IMR-90 (cell line): ENCODE results near the gene MTCH2. TPM values are rescaled to one million over a fixed set of nuclear protein-coding genes. Genes with fewer than 3 reads are reported as not detected.

Source experiments
- ATAC-seq: fragments of 200-7000 bp; cut with Tn5 transposase; 2 replicates; pipeline ENCODE4 v1.9.1; 2020; ENCODE audit warnings: low read depth, mild to moderate bottlenecking, moderate library complexity
- BruUV-seq: library from RNA; stranded (reverse); fragments of 400-500 nt; replicated peaks from 2 replicates; lab custom pipeline; 2021; lab: Mats Ljungman, UMichigan
- CTCF ChIA-PET: fragments of 300-600 bp; formaldehyde crosslinking; extraction: SDS; loops from one replicate; lab custom pipeline; 2021; ENCODE audit warnings: antibody characterized with exemption; lab: Yijun Ruan, JAX
- POLR2A ChIA-PET: fragments of 300-600 bp; sonication (Branson Sonifier 250); formaldehyde crosslinking; loops from one replicate; lab custom pipeline; 2022; ENCODE audit warnings: antibody characterized with exemption; ENCODE audit not compliant: unreplicated experiment; lab: Charles Lee
- DNase-seq: peaks from one replicate; pipeline ENCODE4 v3.0.0; 2013
- H2AFZ ChIP-seq: replicated peaks from 2 replicates; pipeline ENCODE3; 2013; ENCODE audit warnings: low read length, mild to moderate bottlenecking; ENCODE audit not compliant: poor library complexity
- H2AK5ac ChIP-seq: 2 replicates; pipeline ENCODE4 v1.6.1; 2013; ENCODE audit warnings: low read depth, low read length, inconsistent platforms
- H2AK9ac ChIP-seq: replicated peaks from 2 replicates; pipeline ENCODE3; 2013; ENCODE audit warnings: mild to moderate bottlenecking, low read depth, low read length, moderate library complexity; ENCODE audit not compliant: poor library complexity
- H2BK120ac ChIP-seq: 2 replicates; pipeline ENCODE4 v1.6.1; 2013; ENCODE audit warnings: low read depth, low read length, inconsistent platforms
- H2BK15ac ChIP-seq: 3 replicates; pipeline ENCODE4 v1.6.1; 2013; ENCODE audit warnings: low read depth, low read length, inconsistent platforms
- H2BK20ac ChIP-seq: 2 replicates; pipeline ENCODE4 v1.6.1; 2013; ENCODE audit warnings: low read depth, mild to moderate bottlenecking, inconsistent platforms, low read length, moderate library complexity
- H2BK5ac ChIP-seq: 2 replicates; pipeline ENCODE4 v1.6.1; 2013; ENCODE audit warnings: mild to moderate bottlenecking, low read depth, low read length, inconsistent platforms; ENCODE audit not compliant: poor library complexity, severe bottlenecking
- H3K14ac ChIP-seq: replicated peaks from 2 replicates; pipeline ENCODE4 v1.6.1; 2013; ENCODE audit warnings: low read depth, low read length, inconsistent platforms
- H3K18ac ChIP-seq: 2 replicates; pipeline ENCODE4 v1.6.1; 2013; ENCODE audit warnings: low read depth, low read length, control low read depth
- H3K23ac ChIP-seq: 2 replicates; pipeline ENCODE4 v1.6.1; 2013; ENCODE audit warnings: low read depth, low read length, inconsistent platforms
- H3K27ac ChIP-seq: 2 replicates; pipeline ENCODE4 v1.5.1; 2013; ENCODE audit warnings: mild to moderate bottlenecking, control low read depth, low read length; ENCODE audit not compliant: insufficient read depth
- H3K27me3 ChIP-seq: 2 replicates; pipeline ENCODE4 v1.6.1; 2013; ENCODE audit warnings: low read length; ENCODE audit not compliant: control insufficient read depth, insufficient read depth
- H3K36me3 ChIP-seq: 2 replicates; pipeline ENCODE4 v1.6.1; 2013; ENCODE audit warnings: low read length, mixed read lengths; ENCODE audit not compliant: control insufficient read depth, insufficient read depth
- H3K4ac ChIP-seq: 2 replicates; pipeline ENCODE4 v1.6.1; 2013; ENCODE audit warnings: low read depth, low read length, inconsistent platforms
- H3K4me1 ChIP-seq: 2 replicates; pipeline ENCODE4 v1.6.1; 2013; ENCODE audit warnings: low read length, mixed read lengths; ENCODE audit not compliant: control insufficient read depth, insufficient read depth
- H3K4me2 ChIP-seq: 2 replicates; pipeline ENCODE4 v1.6.1; 2013; ENCODE audit warnings: low read depth, mild to moderate bottlenecking, control low read depth, low read length, moderate library complexity
- H3K4me3 ChIP-seq: 2 replicates; pipeline ENCODE4 v1.5.1; 2013; ENCODE audit warnings: low read depth, mild to moderate bottlenecking, control low read depth, low read length, moderate library complexity; ENCODE audit not compliant: insufficient read depth
- H3K56ac ChIP-seq: 2 replicates; pipeline ENCODE4 v1.6.1; 2013; ENCODE audit warnings: low read length, inconsistent platforms; ENCODE audit not compliant: insufficient read depth; ENCODE audit errors: extremely low read depth
- H3K79me1 ChIP-seq, 2 experiments: 2 replicates each; pipeline ENCODE4 v1.6.1; 2013; ENCODE audit warnings: low read length in 2 of 2, inconsistent platforms in 1 of 2, low read depth in 1 of 2
- H3K9ac ChIP-seq: 2 replicates; pipeline ENCODE4 v1.6.1; 2013; ENCODE audit warnings: low read depth, low read length, control low read depth
- H3K9me1 ChIP-seq: 2 replicates; pipeline ENCODE4 v1.6.1; 2013; ENCODE audit warnings: low read length, inconsistent platforms; ENCODE audit not compliant: insufficient read depth
- H3K9me3 ChIP-seq: 2 replicates; pipeline ENCODE4 v1.6.1; 2013; ENCODE audit warnings: low read length; ENCODE audit not compliant: control insufficient read depth, insufficient read depth
- H4K20me1 ChIP-seq: 2 replicates; pipeline ENCODE4 v1.6.1; 2013; ENCODE audit warnings: low read length, inconsistent platforms; ENCODE audit not compliant: insufficient read depth
- H4K5ac ChIP-seq: 2 replicates; pipeline ENCODE4 v1.6.1; 2013; ENCODE audit warnings: mild to moderate bottlenecking, low read depth, low read length, control low read depth
- H4K8ac ChIP-seq, 2 experiments: 2 replicates each; pipeline ENCODE4 v1.6.1; 2013; ENCODE audit warnings: low read depth in 2 of 2, low read length in 2 of 2, control low read depth in 1 of 2, inconsistent platforms in 1 of 2
- H4K91ac ChIP-seq: 2 replicates; pipeline ENCODE4 v1.6.1; 2013; ENCODE audit warnings: low read depth, low read length, inconsistent platforms; ENCODE audit not compliant: insufficient read depth
- BHLHE40 ChIP-seq: fragments of 150-350 bp; IDR thresholded peaks from 2 replicates; pipeline ENCODE4 v1.6.1; 2016; ENCODE audit warnings: mild to moderate bottlenecking, low read depth, low read length
- CEBPB ChIP-seq: IDR thresholded peaks from 2 replicates; pipeline ENCODE4 v1.6.1; 2012; ENCODE audit warnings: low read depth, low read length, improper control_type of control experiment
- CHD1 ChIP-seq: IDR thresholded peaks from 2 replicates; pipeline ENCODE4 v1.6.1; 2012; ENCODE audit warnings: low read depth, low read length, improper control_type of control experiment
- FOS ChIP-seq: fragments of 150-350 bp; IDR thresholded peaks from 2 replicates; pipeline ENCODE4 v1.6.1; 2016; ENCODE audit warnings: low read depth, low read length
- MAFK ChIP-seq: IDR thresholded peaks from 2 replicates; pipeline ENCODE4 v1.6.1; 2012; ENCODE audit warnings: low read depth, low read length, improper control_type of control experiment
- MAZ ChIP-seq: IDR thresholded peaks from 2 replicates; pipeline ENCODE4 v1.6.1; 2012; ENCODE audit warnings: low read depth, mild to moderate bottlenecking, low read length, improper control_type of control experiment, moderate library complexity, borderline replicate concordance
- MXI1 ChIP-seq: IDR thresholded peaks from 2 replicates; pipeline ENCODE4 v1.6.1; 2012; ENCODE audit warnings: low read depth, mild to moderate bottlenecking, low read length, moderate library complexity, borderline replicate concordance
- NFE2L2 ChIP-seq: fragments of 150-350 bp; IDR thresholded peaks from 2 replicates; pipeline ENCODE4 v1.6.1; 2016; ENCODE audit warnings: low read depth, mild to moderate bottlenecking, low read length
- POLR2A ChIP-seq: IDR thresholded peaks from 2 replicates; pipeline ENCODE4 v1.6.1; 2012; ENCODE audit warnings: mild to moderate bottlenecking, low read depth, low read length
- RAD21 ChIP-seq: IDR thresholded peaks from 2 replicates; pipeline ENCODE4 v1.6.1; 2012; ENCODE audit warnings: low read length, improper control_type of control experiment
- RCOR1 ChIP-seq: IDR thresholded peaks from 2 replicates; pipeline ENCODE4 v1.6.1; 2012; ENCODE audit warnings: mild to moderate bottlenecking, low read length, improper control_type of control experiment; ENCODE audit not compliant: insufficient replicate concordance
- WGBS, 2 experiments: methylation state at CpG; one replicate each; pipeline versions ENCODE4 v1.1.5 to v1.1.7; 2013; ENCODE audit warnings: missing lambda C conversion rate in 2 of 2; ENCODE audit not compliant: insufficient read length in 1 of 2; ENCODE audit errors: extremely low coverage in 2 of 2; 5-methylcytosine and 5-hydroxymethylcytosine counted together
- dilution Hi-C: fragments of 300-500 bp; cut with HindIII; formaldehyde crosslinking; loops from one replicate; pipeline ENCODE4 v1.14.3; 2018; ENCODE audit warnings: low sequenced_read_pairs; ENCODE audit not compliant: unreplicated experiment
- in situ Hi-C: fragments of 300-500 bp; cut with MboI; formaldehyde crosslinking; loops from 3 replicates; pipeline ENCODE4 v1.14.3; 2019; ENCODE audit warnings: low sequenced_read_pairs, inconsistent platforms, mixed read lengths
- intact Hi-C: fragments of 100-400 bp; cut with micrococcal nuclease; formaldehyde crosslinking; loops from 2 replicates; pipeline ENCODE4 v1.10.0; 2022
- polyA plus RNA-seq, 3 experiments: library from polyadenylated mRNA; depleted of rRNA; stranded (reverse); fragments of >200 nt; gene quantifications; 2 replicates each; pipeline ENCODE4 v1.2.3, GENCODE V29; 2012; ENCODE audit warnings: low replicate concordance in 1 of 3
- total RNA-seq: library from RNA; depleted of rRNA; stranded (reverse); fragments of >200 nt; gene quantifications from 2 replicates; pipeline ENCODE4 v1.2.3, GENCODE V29; 2012
- TF ChIP-seq, protein P1 (sequence below): fragments of 150-350 bp; IDR thresholded peaks from 2 replicates; pipeline ENCODE4 v1.6.1; 2016; ENCODE audit warnings: low read depth, mild to moderate bottlenecking, low read length, moderate library complexity, borderline replicate concordance
- TF ChIP-seq, protein P2 (sequence below): fragments of 150-350 bp; IDR thresholded peaks from 2 replicates; pipeline ENCODE4 v1.6.1; 2017; ENCODE audit warnings: mild to moderate bottlenecking, antibody characterized with exemption, low read length, low read depth

Gene MTCH2
- total and polyA plus RNA-seq, 2 of the 4 experiments (the other 2 are of a cell fraction): 103 to 163 TPM

DNA sequence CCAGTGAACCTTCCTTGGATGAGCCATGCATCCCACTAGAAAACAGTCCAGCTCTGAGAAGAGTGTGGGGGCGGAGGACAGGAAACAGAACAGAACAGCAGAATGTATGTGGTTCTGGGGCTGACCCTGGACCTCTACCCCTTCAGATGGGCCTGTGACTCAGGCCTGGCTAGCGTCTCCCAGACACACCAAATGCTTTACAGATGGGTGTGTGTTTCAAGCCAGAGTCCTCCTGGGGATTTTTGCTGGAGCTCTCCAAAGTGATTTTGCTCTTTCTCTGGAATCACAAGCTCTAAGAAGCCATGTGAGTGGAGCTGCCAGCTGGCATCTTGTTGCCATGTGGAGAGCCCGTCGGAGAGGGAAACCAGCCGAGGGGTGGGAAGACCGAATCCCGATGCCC is 35.0 kb downstream of the MTCH2 start:
- Histone ChIP-seq H3K36me3 (peaks cover 4% of the 10 kb centered on the region; the same call in 1 of the 2 replicates), H4K20me1 (peaks cover 7% of the 10 kb centered on the region; the same call in 1 of the 2 replicates), H2BK5ac (no peak overlapping the region), H3K23ac (no peak overlapping the region), H3K4me3 (no peak overlapping the region), H3K79me1 (no peaks in the 10 kb centered on the region), H3K4me2 (no peak overlapping the region), H4K91ac (no peak overlapping the region), H2AK9ac (no peak overlapping the region), H3K4me1 (peaks cover 8% of the 10 kb centered on the region), H3K9ac (no peak overlapping the region), H4K5ac (no peak overlapping the region), H2BK15ac (no peak overlapping the region), H2AFZ (peak overlapping the region; percentile 29), H2AK5ac (no peak overlapping the region), H3K56ac (no peak overlapping the region), H2BK20ac (no peak overlapping the region), H3K9me1 (peaks cover 6% of the 10 kb centered on the region), H4K8ac (no peak overlapping the region), H3K14ac (peak overlapping the region; percentile 49; the same call in 1 of the 2 replicates), H3K27ac (no peak overlapping the region), H2BK120ac (no peak overlapping the region), H3K9me3 (no peaks in the 10 kb centered on the region), H3K18ac (no peak overlapping the region), H3K27me3 (no peaks in the 10 kb centered on the region), H3K4ac (0 out of 2 replicates have a peak overlapping the region, but pooled peaks have one; percentile 26)
- ATAC-seq: peak; percentile 97
- POLR2A ChIA-PET: interaction anchor here (0.6 kb wide), 1 partner anchor 54 kb away, joined by 3 read pairs; no protein-coding TSS in a partner anchor
- TF ChIP-seq BHLHE40 (peak; percentile 29; the same call in 1 of the 2 replicates), RCOR1 (no peak), MAZ (no peak), MAFK (peak; percentile 40; the same call in 1 of the 2 replicates), POLR2A (no peak), RAD21 (peak; percentile 24; the same call in 1 of the 2 replicates), FOS (peak; percentile 68), CHD1 (no peak), CEBPB (no peak), MXI1 (peak; percentile 76), NFE2L2 (no peak)
- TF ChIP-seq, protein P1, sequence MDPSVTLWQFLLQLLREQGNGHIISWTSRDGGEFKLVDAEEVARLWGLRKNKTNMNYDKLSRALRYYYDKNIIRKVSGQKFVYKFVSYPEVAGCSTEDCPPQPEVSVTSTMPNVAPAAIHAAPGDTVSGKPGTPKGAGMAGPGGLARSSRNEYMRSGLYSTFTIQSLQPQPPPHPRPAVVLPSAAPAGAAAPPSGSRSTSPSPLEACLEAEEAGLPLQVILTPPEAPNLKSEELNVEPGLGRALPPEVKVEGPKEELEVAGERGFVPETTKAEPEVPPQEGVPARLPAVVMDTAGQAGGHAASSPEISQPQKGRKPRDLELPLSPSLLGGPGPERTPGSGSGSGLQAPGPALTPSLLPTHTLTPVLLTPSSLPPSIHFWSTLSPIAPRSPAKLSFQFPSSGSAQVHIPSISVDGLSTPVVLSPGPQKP: no peak
- TF ChIP-seq, protein P2, sequence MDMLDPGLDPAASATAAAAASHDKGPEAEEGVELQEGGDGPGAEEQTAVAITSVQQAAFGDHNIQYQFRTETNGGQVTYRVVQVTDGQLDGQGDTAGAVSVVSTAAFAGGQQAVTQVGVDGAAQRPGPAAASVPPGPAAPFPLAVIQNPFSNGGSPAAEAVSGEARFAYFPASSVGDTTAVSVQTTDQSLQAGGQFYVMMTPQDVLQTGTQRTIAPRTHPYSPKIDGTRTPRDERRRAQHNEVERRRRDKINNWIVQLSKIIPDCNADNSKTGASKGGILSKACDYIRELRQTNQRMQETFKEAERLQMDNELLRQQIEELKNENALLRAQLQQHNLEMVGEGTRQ: no peak
- in situ Hi-C loops: no loop called here
- intact Hi-C loops: loop anchor here (1.0 kb wide), 1 partner anchor 54 kb away; the partner anchor contains the start of gene CELF1
- CTCF ChIA-PET: interaction anchor here (0.5 to 2.7 kb wide), 2 partner anchors 10 to 220 kb away, joined by 3 to 9 read pairs; no protein-coding TSS in a partner anchor
- no CpG with 5 or more reads among the region's 7 CpGs for WGBS, 2 experiments
- dilution Hi-C loops: no loop called here
- peak; percentile 96 for DNase-seq
- BruUV-seq: no TSS peak
